Measurements from ENCODE around the gene SYNJ2BP.
A peak's percentile ranks its signal among the peaks of the same experiment; 100 is the strongest.
"Not testable (repeated sequence)": the region's sequence is repeated elsewhere in the genome, so short reads cannot be mapped to it uniquely, and the experiment has no call there.

SYNJ2BP gene, protein sequence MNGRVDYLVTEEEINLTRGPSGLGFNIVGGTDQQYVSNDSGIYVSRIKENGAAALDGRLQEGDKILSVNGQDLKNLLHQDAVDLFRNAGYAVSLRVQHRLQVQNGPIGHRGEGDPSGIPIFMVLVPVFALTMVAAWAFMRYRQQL

GRCh38 chr14:70416725-70417349, at the start of gene SYNJ2BP:
SYNJ2BP (minus strand) TSS chr14:70417090; CDS start chr14:70416963, 127 bp downstream.
- DNase-seq, result peak; percentile 66

DNA sequence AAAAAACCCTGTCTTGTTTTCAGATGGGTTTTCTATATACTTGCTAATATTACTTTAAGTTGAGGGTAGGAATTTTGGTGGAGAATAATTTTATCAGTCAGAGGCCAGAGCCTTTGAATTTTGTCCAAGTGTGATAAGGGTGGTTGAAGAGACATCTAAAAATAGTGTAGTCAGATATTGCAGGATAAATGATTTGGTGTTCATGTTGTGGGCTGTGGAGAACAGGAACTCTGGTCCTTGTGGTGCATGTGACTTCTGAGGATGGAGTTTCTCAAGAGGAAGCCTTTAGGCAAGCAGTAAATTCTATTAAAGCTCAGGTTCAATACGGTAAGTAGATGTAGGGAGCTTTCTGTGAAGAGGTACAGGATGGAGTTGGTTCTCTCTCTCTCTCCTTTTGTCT, 37.8 kb upstream of the SYNJ2BP start:
- DNase-seq, result no peak

DNA sequence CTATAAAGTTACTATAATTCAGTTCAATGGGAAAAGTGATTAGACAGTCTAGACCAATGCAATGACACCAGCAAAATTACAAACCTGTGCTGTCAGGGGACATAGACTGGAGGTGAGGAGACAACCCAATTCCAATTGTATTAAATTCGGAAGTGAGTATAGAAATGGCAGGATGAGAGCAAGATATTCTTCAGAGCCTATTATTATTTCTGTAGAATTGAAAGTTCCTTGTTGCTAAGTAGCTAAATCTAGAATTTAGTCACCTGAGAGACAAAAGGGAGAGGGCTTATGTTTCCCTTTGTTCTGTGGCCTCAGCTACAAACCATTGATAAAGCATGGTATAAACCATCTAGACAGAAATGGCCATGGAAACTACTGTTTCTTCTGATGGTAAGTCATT, 35.0 kb upstream of the SYNJ2BP start, which contains the start of gene ADAM21:
Gene ADAM21, plus strand, starts transcription at position 301 of the 400 bp plus-strand sequence. CDS start 5,326 bp downstream, outside the sequence.
- no peak for DNase-seq

- no peak for DNase-seq
These were observed 31.9 kb upstream of the SYNJ2BP start for GRCh38 chr14:70448633-70449340.

DNA sequence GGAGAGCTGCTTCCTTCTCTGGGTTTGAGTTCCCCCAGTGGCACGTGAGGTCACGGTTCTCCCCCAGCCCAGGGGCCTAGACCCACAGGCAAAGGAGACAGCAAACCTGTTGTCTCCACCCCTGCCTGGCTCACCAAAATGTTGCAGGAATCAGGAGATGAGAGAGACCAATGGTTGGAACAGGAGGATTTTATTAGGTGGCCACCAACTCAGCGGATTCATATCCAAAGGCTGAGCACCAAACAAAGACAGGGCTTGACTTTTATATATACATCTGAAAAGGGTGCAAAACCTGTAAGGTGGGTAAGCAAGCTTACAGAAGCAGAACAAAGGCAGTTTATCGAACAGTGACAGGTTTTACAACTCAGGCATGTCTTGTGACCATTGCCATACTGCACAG, 25.9 kb upstream of the SYNJ2BP start:
- DNase-seq, result no peak

GRCh38 chr14:70441641-70442040, 24.8 kb upstream of the SYNJ2BP start:
- DNase-seq, result no peak

DNA sequence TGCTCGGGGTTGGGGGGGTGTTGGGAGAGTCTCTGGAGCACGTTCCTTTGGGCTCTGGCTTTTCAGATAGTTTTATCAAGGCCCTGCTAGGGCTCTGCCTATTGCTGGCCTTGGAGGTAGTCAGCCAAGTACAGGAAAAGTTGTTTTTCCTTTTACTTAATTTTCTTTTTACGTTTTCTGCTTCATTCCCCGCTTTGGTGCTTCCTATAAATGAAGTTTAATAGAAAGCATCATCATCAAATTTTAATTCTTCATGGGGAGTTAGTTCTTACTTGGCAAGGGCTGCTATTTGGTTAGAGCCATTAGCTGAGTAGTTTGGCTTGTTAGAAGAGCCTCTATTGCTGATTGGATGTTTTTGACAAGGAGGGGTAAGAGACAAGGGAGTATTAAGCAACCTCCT, 20.0 kb upstream of the SYNJ2BP start:
- no peak for DNase-seq

- not testable (repeated sequence) for DNase-seq
These were observed 9.7 kb upstream of the SYNJ2BP start for GRCh38 chr14:70426555-70426954.

DNA sequence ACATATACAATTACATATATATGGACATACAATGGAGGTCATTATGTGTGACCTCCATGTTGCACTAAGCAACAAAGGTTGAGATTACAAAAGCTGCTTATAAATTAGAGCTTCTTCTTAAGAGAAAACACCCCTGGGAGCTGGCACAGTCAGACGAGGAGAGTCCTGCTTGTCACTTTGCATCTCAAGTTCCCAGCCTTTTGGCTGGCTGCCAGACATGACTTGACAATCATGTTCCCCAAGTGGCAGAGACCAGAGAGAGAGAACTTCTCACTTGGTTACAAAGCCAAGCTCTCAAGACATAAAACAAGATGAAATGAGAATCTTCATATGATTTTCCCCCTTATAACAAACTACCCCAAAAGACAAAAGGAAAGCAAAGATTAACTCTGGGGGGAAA, 8.5 kb upstream of the SYNJ2BP start:
- no peak for DNase-seq

- DNase-seq, result no peak
These were observed 5.6 kb upstream of the SYNJ2BP start for GRCh38 chr14:70422538-70422937.

DNA sequence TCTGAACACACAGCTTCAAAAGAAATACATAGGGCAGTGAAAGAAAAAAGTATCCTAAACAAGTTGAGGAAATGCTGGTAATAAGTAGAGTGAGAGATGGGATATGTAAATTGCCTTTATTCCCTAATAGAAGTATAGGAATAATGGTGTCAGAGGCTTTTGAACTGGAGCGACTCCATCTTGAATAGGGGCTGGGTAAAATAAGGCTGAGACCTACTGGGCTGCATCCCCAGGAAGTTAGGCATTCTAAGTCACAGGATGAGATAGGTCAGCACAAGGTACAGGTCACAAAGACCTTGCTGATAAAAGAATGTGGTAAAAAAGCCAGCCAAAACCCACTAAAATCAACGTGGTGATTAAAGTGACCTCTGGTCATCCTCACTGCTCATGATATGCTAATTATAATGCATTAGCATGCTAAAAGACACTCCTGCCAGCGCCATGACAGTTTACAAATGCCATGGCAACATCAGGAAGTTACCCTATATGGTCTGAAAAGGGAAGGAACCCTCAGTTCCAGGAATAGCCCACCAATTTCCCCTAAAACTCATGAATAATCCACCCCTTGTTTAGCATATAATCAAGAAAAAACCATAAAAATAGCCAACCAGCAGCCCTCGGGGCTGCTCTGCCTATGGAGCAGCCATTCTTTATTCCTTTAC, 2.5 kb upstream of the SYNJ2BP start:
- DNase-seq, result not testable (repeated sequence)

GRCh38 chr14:70416338-70416724, 559 bp downstream of the SYNJ2BP start:
- DNase-seq, result no peak

GRCh38 chr14:70415788-70416187, 1.1 kb downstream of the SYNJ2BP start:
- no peak for DNase-seq

DNA sequence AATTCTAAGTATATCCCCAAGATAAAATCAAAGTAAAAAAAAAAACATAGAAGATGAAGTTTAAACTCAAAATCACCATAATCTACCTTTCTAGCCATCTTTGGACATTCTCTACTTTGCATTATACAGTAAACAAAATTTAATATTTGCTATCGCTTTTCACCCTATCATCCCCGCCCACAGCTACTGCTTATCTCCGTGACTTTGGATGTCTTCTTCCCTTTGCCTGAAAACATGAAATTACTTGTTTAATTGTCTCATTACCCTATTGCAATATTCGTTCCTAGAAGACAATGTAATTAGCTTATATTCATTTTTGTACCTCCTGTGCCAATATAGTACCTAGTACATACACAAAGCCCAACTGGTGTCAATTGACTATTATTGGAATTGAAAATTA, 9.3 kb downstream of the SYNJ2BP start:
- no peak for DNase-seq

GRCh38 chr14:70406216-70406615, 10.7 kb downstream of the SYNJ2BP start:
- DNase-seq, result not testable (repeated sequence)

DNA sequence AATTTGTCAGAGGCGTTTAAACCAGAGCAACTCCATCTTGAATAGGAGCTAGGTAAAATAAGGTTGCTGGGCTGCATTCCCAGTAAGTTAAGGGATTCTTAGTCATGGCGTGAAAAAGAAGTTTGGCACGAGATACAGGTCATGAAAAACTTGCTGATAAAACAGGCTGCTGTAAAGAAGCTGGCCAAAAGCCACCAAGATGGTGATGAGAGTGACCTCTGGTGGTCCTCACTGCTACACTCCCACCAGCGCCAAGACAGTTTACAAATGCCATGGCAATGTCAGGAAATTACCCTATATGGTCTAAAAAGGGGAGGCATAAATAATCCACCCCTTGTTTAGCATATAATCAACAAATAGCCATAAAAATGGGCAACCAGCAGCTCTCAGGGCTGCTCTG, 13.6 kb downstream of the SYNJ2BP start:
- not testable (repeated sequence) for DNase-seq

DNA sequence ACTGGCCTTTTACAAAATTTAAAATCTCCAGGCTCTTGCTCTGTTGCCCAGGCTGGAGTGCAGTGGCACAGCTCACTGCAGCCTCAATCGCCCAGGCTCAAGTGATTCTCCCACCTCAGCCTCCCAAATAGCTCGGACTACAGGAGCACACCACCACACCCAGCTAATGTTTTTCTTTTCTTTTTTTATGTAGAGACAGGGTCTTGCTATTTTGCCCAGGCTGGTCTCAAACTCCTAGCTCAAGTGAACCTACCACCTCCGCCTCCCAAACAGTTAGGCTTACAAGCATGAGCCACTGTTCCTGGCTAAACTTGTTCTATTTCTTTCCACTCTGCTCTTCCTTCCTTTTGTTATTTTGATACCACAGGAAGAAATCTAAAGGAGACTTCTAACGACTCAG, 15.2 kb downstream of the SYNJ2BP start:
- DNase-seq, result no peak

DNA sequence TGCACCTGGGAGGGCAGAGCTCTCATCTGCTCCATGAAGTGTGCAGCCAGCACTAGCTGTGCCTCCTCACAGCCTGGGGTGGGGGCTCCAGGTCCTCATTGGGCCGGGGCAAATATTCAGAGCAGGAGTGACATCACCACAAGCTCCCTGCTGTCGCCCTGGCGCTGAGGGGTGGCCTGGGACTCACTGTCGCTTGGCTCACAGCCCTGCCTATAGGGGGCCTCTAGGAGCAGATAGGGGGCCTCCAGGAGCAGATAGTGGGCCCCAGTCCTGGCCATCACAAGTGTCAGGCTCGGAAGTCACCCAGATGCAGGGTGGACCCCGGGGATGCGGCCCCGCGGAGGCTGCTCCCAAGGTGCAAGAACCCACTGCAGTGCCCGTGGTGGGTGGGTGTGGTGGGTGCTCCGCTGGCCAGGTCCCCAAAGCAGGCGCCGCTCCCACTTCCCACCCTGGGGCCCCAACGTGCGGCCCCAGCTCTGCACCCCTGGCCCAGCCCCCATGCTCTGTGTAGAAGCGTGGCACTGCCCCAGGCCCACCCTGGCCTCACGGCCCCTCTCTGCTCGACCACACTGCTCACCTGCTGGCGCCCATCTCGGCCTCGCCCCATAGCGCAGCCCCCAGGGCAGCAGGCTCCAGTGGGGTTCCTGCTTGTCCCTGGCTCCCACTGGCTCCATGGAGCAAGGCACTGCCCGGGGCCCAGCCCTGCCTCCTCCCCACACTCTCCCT, 18.0 kb downstream of the SYNJ2BP start:
- no peak for DNase-seq

DNA sequence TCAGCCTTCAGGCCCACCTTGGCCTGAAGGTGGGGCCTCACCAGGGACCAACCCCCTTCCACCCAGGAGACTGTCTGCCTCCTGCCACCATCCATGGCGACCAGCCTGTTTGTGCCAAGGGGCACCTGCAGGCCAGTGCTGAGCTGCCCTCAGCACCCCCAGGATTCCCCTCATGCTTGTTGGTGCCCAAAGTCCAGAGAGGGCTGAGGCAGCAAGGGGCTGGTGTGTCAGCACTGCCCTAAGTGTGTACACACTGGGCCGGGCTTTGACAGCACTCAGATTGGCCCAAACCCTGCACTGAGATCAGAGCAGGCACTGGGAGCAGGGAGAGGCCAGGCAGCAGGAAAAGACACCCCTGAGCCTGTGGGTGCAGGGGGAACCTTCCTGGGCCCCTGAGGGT, 18.6 kb downstream of the SYNJ2BP start:
- no peak for DNase-seq

DNA sequence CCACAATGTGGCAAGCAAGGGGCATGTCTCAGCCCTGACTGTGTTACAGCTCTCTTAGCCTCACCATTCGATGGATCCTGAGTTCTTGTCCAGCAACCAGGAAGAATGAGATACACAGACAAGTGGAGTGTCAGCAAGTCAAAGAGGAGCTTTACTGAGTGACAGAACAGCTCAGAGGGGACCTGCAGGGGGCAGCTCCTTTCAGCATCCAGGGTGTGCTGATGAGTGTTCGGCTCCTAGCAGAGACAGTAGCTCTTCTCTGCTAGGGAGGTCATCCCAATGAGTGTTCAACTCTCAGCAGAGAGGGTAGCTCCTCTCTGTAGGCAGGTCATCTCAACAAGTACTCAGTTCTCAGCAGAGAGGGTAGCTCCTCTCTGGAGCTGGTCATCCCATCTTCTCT, 19.1 kb downstream of the SYNJ2BP start:
- DNase-seq, result no peak

- no peak for DNase-seq
These were observed 22.1 kb downstream of the SYNJ2BP start for GRCh38 chr14:70394674-70395306.

- DNase-seq, result no peak
These were observed 24.2 kb downstream of the SYNJ2BP start for GRCh38 chr14:70392676-70393075.
